Progenitor cell of endocrine pancreas (in vitro differentiated cells): ENCODE data around the gene ATP11C. TPM values are rescaled to one million over a fixed set of nuclear protein-coding genes. Genes with fewer than 3 reads are reported as not detected.

Experiments used
- DNase-seq: peaks from one replicate; pipeline ENCODE4 v3.0.0; 2021; ENCODE audit warnings: low spot score; ENCODE audit not compliant: unreplicated experiment
- H3K27ac Mint-ChIP-seq: 2 replicates; pipeline ENCODE4 v1.8.0; 2021; ENCODE audit warnings: mild to moderate bottlenecking, moderate library complexity, mixed read lengths
- H3K27me3 Mint-ChIP-seq: 2 replicates; pipeline ENCODE4 v1.8.0; 2021; ENCODE audit warnings: mixed read lengths
- H3K36me3 Mint-ChIP-seq: 2 replicates; pipeline ENCODE4 v1.8.0; 2022; ENCODE audit warnings: mixed read lengths; ENCODE audit not compliant: insufficient read depth
- H3K4me1 Mint-ChIP-seq: 2 replicates; pipeline ENCODE4 v1.8.0; 2021; ENCODE audit warnings: low read depth, mixed read lengths
- H3K4me3 Mint-ChIP-seq: 2 replicates; pipeline ENCODE4 v1.8.0; 2021; ENCODE audit warnings: low read depth, mild to moderate bottlenecking, moderate library complexity, mixed read lengths
- H3K9me3 Mint-ChIP-seq: 2 replicates; pipeline ENCODE4 v1.8.0; 2021; ENCODE audit warnings: low read depth, mixed read lengths
- total RNA-seq: library from RNA; stranded (reverse); gene quantifications from 2 replicates; pipeline ENCODE4 v1.2.1, GENCODE V29; 2021
- TF ChIP-seq, protein P1 (sequence below): fragments of 200-600 bp; sonication (generic); IDR thresholded peaks from one replicate; pipeline ENCODE4 v1.5.0; 2021; ENCODE audit warnings: antibody characterized with exemption, mild to moderate bottlenecking; ENCODE audit not compliant: unreplicated experiment

Gene ATP11C
- total RNA-seq, 1 donor from 2014 or later = 38.3 TPM

DNA sequence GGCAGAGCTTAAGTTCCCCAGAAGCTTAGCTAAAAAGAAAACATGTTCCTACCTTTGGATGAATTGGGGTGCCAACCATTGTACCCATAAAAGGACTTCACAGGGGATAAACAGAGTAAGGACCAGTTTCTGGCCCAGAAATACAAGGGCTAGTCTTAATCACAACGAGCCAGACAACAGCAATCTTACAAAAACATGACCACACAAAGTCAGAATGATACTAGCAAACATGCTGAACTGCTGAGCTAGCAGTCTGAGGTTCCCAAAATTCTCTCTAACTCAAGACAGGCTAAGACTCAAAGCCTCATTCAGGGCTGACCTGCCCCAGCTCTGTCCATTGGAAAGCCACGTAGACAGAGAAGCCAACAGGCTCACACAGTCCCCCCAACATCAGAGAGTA lies 40.3 kb downstream of the ATP11C start:
- Mint-ChIP-seq H3K4me3 (no peak overlapping the region), H3K36me3 (no peaks in the 10 kb centered on the region), H3K4me1 (peaks cover 4% of the 10 kb centered on the region), H3K27ac (no peak overlapping the region), H3K9me3 (no peaks in the 10 kb centered on the region), H3K27me3 (no peaks in the 10 kb centered on the region)
- no peak for DNase-seq
- TF ChIP-seq, protein P1, sequence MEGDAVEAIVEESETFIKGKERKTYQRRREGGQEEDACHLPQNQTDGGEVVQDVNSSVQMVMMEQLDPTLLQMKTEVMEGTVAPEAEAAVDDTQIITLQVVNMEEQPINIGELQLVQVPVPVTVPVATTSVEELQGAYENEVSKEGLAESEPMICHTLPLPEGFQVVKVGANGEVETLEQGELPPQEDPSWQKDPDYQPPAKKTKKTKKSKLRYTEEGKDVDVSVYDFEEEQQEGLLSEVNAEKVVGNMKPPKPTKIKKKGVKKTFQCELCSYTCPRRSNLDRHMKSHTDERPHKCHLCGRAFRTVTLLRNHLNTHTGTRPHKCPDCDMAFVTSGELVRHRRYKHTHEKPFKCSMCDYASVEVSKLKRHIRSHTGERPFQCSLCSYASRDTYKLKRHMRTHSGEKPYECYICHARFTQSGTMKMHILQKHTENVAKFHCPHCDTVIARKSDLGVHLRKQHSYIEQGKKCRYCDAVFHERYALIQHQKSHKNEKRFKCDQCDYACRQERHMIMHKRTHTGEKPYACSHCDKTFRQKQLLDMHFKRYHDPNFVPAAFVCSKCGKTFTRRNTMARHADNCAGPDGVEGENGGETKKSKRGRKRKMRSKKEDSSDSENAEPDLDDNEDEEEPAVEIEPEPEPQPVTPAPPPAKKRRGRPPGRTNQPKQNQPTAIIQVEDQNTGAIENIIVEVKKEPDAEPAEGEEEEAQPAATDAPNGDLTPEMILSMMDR = no peak

DNA sequence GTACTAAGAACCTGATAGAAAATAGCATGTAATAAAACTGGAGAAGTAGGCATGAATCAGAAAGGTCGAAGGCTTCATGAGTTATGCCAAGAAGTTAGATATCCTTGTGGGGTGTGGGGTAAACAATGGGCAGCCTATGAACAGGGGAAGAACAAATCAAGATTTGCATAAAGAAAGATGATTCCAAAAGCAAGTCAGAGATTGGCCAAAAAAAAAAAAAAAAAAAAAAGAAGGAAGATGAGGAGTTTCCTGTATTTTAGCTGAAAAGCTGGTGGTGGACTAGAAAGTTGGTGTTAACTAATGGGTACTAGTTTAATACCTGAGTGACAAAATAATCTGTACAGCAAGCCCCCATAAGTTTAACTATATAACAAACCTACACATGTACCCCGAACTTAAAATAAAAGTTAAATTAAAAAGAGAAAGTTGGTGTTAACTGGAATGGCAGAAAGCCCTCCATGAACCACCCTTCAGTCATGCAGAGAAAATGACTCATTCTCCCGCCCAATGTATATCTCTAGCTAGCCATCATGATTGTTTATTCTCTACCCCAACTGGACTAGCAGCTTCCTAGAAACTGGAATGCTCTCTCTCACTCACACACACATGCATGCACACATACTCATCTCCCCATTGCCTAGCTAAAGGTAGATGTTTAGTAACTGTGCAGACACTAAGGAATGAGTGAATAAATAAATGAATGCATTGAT lies 41.7 kb downstream of the ATP11C start:
- H3K9me3 Mint-ChIP-seq = no peaks in the 10 kb centered on the region

DNA sequence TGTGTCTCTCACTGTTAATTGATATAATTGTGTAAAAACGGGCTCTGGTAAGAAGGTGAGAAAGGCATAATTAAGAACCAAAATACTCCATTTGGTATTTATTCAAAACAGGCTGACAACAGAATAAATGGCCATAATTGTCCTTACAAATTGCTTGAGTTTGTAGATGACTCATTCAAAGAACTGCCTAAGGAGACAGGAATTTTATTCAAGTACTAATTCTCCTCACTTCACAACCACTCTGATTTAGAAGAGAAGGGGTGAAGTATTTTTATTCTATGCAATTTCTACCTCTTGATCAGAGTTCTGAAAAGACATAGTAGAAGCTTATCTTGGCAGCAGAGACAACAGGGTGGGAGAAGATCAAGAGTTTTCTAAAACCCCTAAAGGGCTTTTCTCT lies 43.1 kb downstream of the ATP11C start:
- H3K36me3 Mint-ChIP-seq = peaks cover 4% of the 10 kb centered on the region
- no peak overlapping the region for H3K27ac Mint-ChIP-seq
- H3K4me1 Mint-ChIP-seq = peaks cover 2% of the 10 kb centered on the region
- TF ChIP-seq, protein P1 = no peak
- no peak overlapping the region for H3K4me3 Mint-ChIP-seq
- H3K9me3 Mint-ChIP-seq = peaks cover 3% of the 10 kb centered on the region
- no peak for DNase-seq
- H3K27me3 Mint-ChIP-seq = no peaks in the 10 kb centered on the region

More for the DNA sequence above, 41.7 kb downstream of the ATP11C start:
- Mint-ChIP-seq H3K4me1 (peaks cover 3% of the 10 kb centered on the region), H3K27me3 (no peaks in the 10 kb centered on the region), H3K27ac (no peak overlapping the region), H3K36me3 (no peaks in the 10 kb centered on the region), H3K4me3 (no peak overlapping the region)
- TF ChIP-seq, protein P1 = no peak
- no peak for DNase-seq

DNA sequence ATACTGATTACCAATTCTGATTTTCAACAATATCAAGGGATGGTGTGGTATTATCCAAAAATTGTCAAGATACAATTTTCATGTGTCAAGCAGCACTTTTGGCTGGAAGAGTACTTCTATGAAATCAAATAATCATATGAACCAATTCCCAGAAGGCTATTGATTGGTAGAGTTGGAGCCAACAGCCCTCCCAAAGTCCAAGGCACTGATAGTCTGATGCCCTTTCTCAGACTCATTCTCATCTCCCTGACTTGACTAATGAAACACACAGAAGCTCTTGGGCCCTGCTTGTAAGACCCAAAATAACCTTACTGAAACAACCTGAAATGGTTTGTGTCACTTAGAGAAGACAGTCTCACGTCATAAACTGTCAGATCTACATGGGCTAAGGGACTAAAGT lies 48.9 kb downstream of the ATP11C start:
- H3K36me3 Mint-ChIP-seq = peaks cover 4% of the 10 kb centered on the region
- no peaks in the 10 kb centered on the region for H3K4me1 Mint-ChIP-seq
- H3K4me3 Mint-ChIP-seq = no peak overlapping the region
- H3K27ac Mint-ChIP-seq = no peak overlapping the region
- H3K9me3 Mint-ChIP-seq = peaks cover 3% of the 10 kb centered on the region
- no peak for DNase-seq
- no peaks in the 10 kb centered on the region for H3K27me3 Mint-ChIP-seq
- TF ChIP-seq, protein P1 = no peak

DNA sequence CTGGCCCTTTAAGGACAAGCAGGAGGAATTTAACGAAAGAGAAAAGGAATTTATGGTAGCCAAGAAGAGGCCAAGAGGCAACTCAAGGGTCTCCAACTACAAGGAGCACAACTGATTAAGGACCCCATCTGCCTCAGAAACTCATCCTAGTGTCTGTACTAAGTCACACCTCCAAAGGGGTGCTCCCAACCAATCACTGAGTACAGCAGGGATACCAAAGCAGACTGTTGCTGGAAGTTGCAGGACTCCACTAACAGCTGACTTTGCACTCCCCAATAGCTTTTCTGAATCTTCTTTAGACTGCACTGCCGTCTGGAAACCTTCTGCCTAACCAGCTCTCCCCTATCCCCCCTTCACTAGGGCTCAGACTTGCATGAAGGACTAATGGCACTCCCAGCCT lies 50.6 kb downstream of the ATP11C start:
- no peak for DNase-seq
- Mint-ChIP-seq H3K27me3 (no peaks in the 10 kb centered on the region), H3K4me1 (no peaks in the 10 kb centered on the region), H3K36me3 (peaks cover 4% of the 10 kb centered on the region), H3K4me3 (no peak overlapping the region), H3K27ac (no peak overlapping the region), H3K9me3 (peaks cover 3% of the 10 kb centered on the region)
- TF ChIP-seq, protein P1 = no peak
